ENCODE results near the gene RPS6KA5. TPM values are rescaled to one million over a fixed set of nuclear protein-coding genes. Genes with fewer than 3 reads are reported as not detected.

Gene RPS6KA5
- total RNA-seq, 4 donors from 2014 or later, result 3.1 to 10.5 (median 8.1) TPM

GRCh38 chr14:90804292-90805083 is 256.0 kb downstream of the RPS6KA5 start:
- H3K9me3 ChIP-seq, result no peaks in the 10 kb centered on the region
- H3K4me3 ChIP-seq, result no peak overlapping the region
- peaks cover 0 to 41% (median 5%) of the 10 kb centered on the region in 3 donors for H3K4me1 ChIP-seq
- WGBS, 2 donors, result 80 to 84% methylated on average over 9 to 13 of the region's 18 CpGs
- intact Hi-C loops (cut with DNase I), result no loop called here
- TF ChIP-seq CTCF (IDR thresholded peaks at IDR 0.05), result no peak
- TF ChIP-seq POLR2A (IDR thresholded peaks at IDR 0.05), result no peak
- no peaks in the 10 kb centered on the region for H3K27me3 ChIP-seq
- DNase-seq, result no peak
- H3K36me3 ChIP-seq, result no peaks in the 10 kb centered on the region
- peak overlapping the region in 3 of 4 donors; percentile 16 to 54 (median 30) for H3K27ac ChIP-seq

DNA sequence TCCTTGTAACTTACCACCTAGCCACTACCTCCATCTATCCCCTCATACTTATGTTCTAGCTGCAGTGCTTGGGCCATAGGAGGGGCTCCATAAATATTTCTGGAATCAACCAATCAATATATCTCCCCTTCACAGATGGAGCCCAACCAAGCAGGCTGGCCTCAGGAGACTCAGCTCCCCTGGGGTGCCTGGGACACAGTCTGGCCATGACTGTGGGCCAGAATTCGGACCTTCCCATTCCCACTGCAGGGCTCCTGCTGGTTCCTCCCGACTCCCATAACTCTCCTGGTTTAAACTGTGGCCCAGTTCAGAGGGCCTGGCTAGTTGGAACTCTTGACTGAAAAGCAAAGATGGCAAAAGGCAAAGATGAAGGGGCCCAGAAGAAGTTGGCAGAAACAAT is 257.2 kb downstream of the RPS6KA5 start:
- no peaks in the 10 kb centered on the region for H3K27me3 ChIP-seq
- 80% methylated on average over 2 of the region's 2 CpGs; no CpG with 5 or more reads in 1 of the 2 donors for WGBS, 2 donors
- no peaks in the 10 kb centered on the region for H3K9me3 ChIP-seq
- peak overlapping the region in 2 of 4 donors; percentile 54 to 61 for H3K27ac ChIP-seq
- intact Hi-C loops (cut with DNase I), result no loop called here
- no peak overlapping the region for H3K4me3 ChIP-seq
- TF ChIP-seq CTCF (IDR thresholded peaks at IDR 0.05) (no peak), POLR2A (IDR thresholded peaks at IDR 0.05) (no peak)
- peaks cover 0 to 40% (median 4%) of the 10 kb centered on the region in 3 donors for H3K4me1 ChIP-seq
- DNase-seq, result no peak
- no peaks in the 10 kb centered on the region for H3K36me3 ChIP-seq

- H3K36me3 ChIP-seq, result no peaks in the 10 kb centered on the region
- H3K27me3 ChIP-seq, result no peaks in the 10 kb centered on the region
- intact Hi-C loops (cut with DNase I), result no loop called here
- DNase-seq, result no peak
- TF ChIP-seq CTCF (IDR thresholded peaks at IDR 0.05), result no peak
- TF ChIP-seq POLR2A (IDR thresholded peaks at IDR 0.05), result no peak
- no peak overlapping the region for H3K4me3 ChIP-seq
- H3K4me1 ChIP-seq, result peaks cover 5 to 41% (median 16%) of the 10 kb centered on the region in 3 donors
- H3K27ac ChIP-seq, result no peak overlapping the region
- no peaks in the 10 kb centered on the region for H3K9me3 ChIP-seq
- 67% methylated on average over 5 of the region's 5 CpGs for WGBS, 2 donors
Measured at GRCh38 chr14:90799420-90799819, 261.0 kb downstream of the RPS6KA5 start.

- no peaks in the 10 kb centered on the region for H3K36me3 ChIP-seq
- TF ChIP-seq POLR2A (IDR thresholded peaks at IDR 0.05) (no peak), CTCF (IDR thresholded peaks at IDR 0.05) (no peak)
- H3K27ac ChIP-seq, result peak overlapping the region in 2 of 4 donors; percentile 38 to 59
- intact Hi-C loops (cut with DNase I), result no loop called here
- H3K27me3 ChIP-seq, result no peaks in the 10 kb centered on the region
- DNase-seq, result no peak
- no peaks in the 10 kb centered on the region for H3K9me3 ChIP-seq
- 50 to 66% methylated on average over 2 to 11 of the region's 13 CpGs for WGBS, 2 donors
- no peak overlapping the region for H3K4me3 ChIP-seq
- peaks cover 5 to 29% (median 13%) of the 10 kb centered on the region in 3 donors for H3K4me1 ChIP-seq
Measured at GRCh38 chr14:90797919-90798318, 262.5 kb downstream of the RPS6KA5 start.

Small RNA genes lying within 50 kb of the gene (small RNA-seq; reads per million reads assigned to genes)
- 0 reads per million in 4 donors for gene RNU7-30P

Other genes starting within 250 kb of the RPS6KA5 start
- gene TTC7B, start 244.2 kb downstream of the RPS6KA5 start, total RNA-seq, result 10 to 100 TPM in 2 of 4 donors, 1 to 10 TPM in 2; 3.3 to 18.1 (median 10.0) TPM
- 10 to 100 TPM; 32.6 to 51.3 (median 38.9) TPM for gene DGLUCY, start 53.4 kb upstream of the RPS6KA5 start, total RNA-seq
- 10 to 100 TPM in 2 of 4 donors, 1 to 10 TPM in 2; 4.0 to 17.5 (median 10.2) TPM for gene GPR68, start 184.1 kb upstream of the RPS6KA5 start, total RNA-seq